IMR-90 (cell line): ENCODE measurements around the gene FBLN1. TPM values are rescaled to one million over a fixed set of nuclear protein-coding genes. Genes with fewer than 3 reads are reported as not detected.

ENCODE experiments used
- ATAC-seq: fragments of 200-7000 bp; cut with Tn5 transposase; 2 replicates; pipeline ENCODE4 v1.9.1; 2020; ENCODE audit warnings: low read depth, mild to moderate bottlenecking, moderate library complexity
- BruUV-seq: library from RNA; stranded (reverse); fragments of 400-500 nt; replicated peaks from 2 replicates; lab custom pipeline; 2021; lab: Mats Ljungman, UMichigan
- CTCF ChIA-PET: fragments of 300-600 bp; formaldehyde crosslinking; extraction: SDS; loops from one replicate; lab custom pipeline; 2021; ENCODE audit warnings: antibody characterized with exemption; lab: Yijun Ruan, JAX
- POLR2A ChIA-PET: fragments of 300-600 bp; sonication (Branson Sonifier 250); formaldehyde crosslinking; loops from one replicate; lab custom pipeline; 2022; ENCODE audit warnings: antibody characterized with exemption; ENCODE audit not compliant: unreplicated experiment; lab: Charles Lee
- DNase-seq: peaks from one replicate; pipeline ENCODE4 v3.0.0; 2013
- H2AFZ ChIP-seq: replicated peaks from 2 replicates; pipeline ENCODE3; 2013; ENCODE audit warnings: low read length, mild to moderate bottlenecking; ENCODE audit not compliant: poor library complexity
- H2AK5ac ChIP-seq: 2 replicates; pipeline ENCODE4 v1.6.1; 2013; ENCODE audit warnings: low read depth, low read length, inconsistent platforms
- H2AK9ac ChIP-seq: replicated peaks from 2 replicates; pipeline ENCODE3; 2013; ENCODE audit warnings: mild to moderate bottlenecking, low read depth, low read length, moderate library complexity; ENCODE audit not compliant: poor library complexity
- H2BK120ac ChIP-seq: 2 replicates; pipeline ENCODE4 v1.6.1; 2013; ENCODE audit warnings: low read depth, low read length, inconsistent platforms
- H2BK15ac ChIP-seq: 3 replicates; pipeline ENCODE4 v1.6.1; 2013; ENCODE audit warnings: low read depth, low read length, inconsistent platforms
- H2BK20ac ChIP-seq: 2 replicates; pipeline ENCODE4 v1.6.1; 2013; ENCODE audit warnings: low read depth, mild to moderate bottlenecking, inconsistent platforms, low read length, moderate library complexity
- H2BK5ac ChIP-seq: 2 replicates; pipeline ENCODE4 v1.6.1; 2013; ENCODE audit warnings: mild to moderate bottlenecking, low read depth, low read length, inconsistent platforms; ENCODE audit not compliant: poor library complexity, severe bottlenecking
- H3K14ac ChIP-seq: replicated peaks from 2 replicates; pipeline ENCODE4 v1.6.1; 2013; ENCODE audit warnings: low read depth, low read length, inconsistent platforms
- H3K18ac ChIP-seq: 2 replicates; pipeline ENCODE4 v1.6.1; 2013; ENCODE audit warnings: low read depth, low read length, control low read depth
- H3K23ac ChIP-seq: 2 replicates; pipeline ENCODE4 v1.6.1; 2013; ENCODE audit warnings: low read depth, low read length, inconsistent platforms
- H3K27ac ChIP-seq: 2 replicates; pipeline ENCODE4 v1.5.1; 2013; ENCODE audit warnings: mild to moderate bottlenecking, control low read depth, low read length; ENCODE audit not compliant: insufficient read depth
- H3K27me3 ChIP-seq: 2 replicates; pipeline ENCODE4 v1.6.1; 2013; ENCODE audit warnings: low read length; ENCODE audit not compliant: control insufficient read depth, insufficient read depth
- H3K36me3 ChIP-seq: 2 replicates; pipeline ENCODE4 v1.6.1; 2013; ENCODE audit warnings: low read length, mixed read lengths; ENCODE audit not compliant: control insufficient read depth, insufficient read depth
- H3K4ac ChIP-seq: 2 replicates; pipeline ENCODE4 v1.6.1; 2013; ENCODE audit warnings: low read depth, low read length, inconsistent platforms
- H3K4me1 ChIP-seq: 2 replicates; pipeline ENCODE4 v1.6.1; 2013; ENCODE audit warnings: low read length, mixed read lengths; ENCODE audit not compliant: control insufficient read depth, insufficient read depth
- H3K4me2 ChIP-seq: 2 replicates; pipeline ENCODE4 v1.6.1; 2013; ENCODE audit warnings: low read depth, mild to moderate bottlenecking, control low read depth, low read length, moderate library complexity
- H3K4me3 ChIP-seq: 2 replicates; pipeline ENCODE4 v1.5.1; 2013; ENCODE audit warnings: low read depth, mild to moderate bottlenecking, control low read depth, low read length, moderate library complexity; ENCODE audit not compliant: insufficient read depth
- H3K56ac ChIP-seq: 2 replicates; pipeline ENCODE4 v1.6.1; 2013; ENCODE audit warnings: low read length, inconsistent platforms; ENCODE audit not compliant: insufficient read depth; ENCODE audit errors: extremely low read depth
- H3K79me1 ChIP-seq, 2 experiments: 2 replicates each; pipeline ENCODE4 v1.6.1; 2013; ENCODE audit warnings: low read length in 2 of 2, inconsistent platforms in 1 of 2, low read depth in 1 of 2
- H3K9ac ChIP-seq: 2 replicates; pipeline ENCODE4 v1.6.1; 2013; ENCODE audit warnings: low read depth, low read length, control low read depth
- H3K9me1 ChIP-seq: 2 replicates; pipeline ENCODE4 v1.6.1; 2013; ENCODE audit warnings: low read length, inconsistent platforms; ENCODE audit not compliant: insufficient read depth
- H3K9me3 ChIP-seq: 2 replicates; pipeline ENCODE4 v1.6.1; 2013; ENCODE audit warnings: low read length; ENCODE audit not compliant: control insufficient read depth, insufficient read depth
- H4K20me1 ChIP-seq: 2 replicates; pipeline ENCODE4 v1.6.1; 2013; ENCODE audit warnings: low read length, inconsistent platforms; ENCODE audit not compliant: insufficient read depth
- H4K5ac ChIP-seq: 2 replicates; pipeline ENCODE4 v1.6.1; 2013; ENCODE audit warnings: mild to moderate bottlenecking, low read depth, low read length, control low read depth
- H4K8ac ChIP-seq, 2 experiments: 2 replicates each; pipeline ENCODE4 v1.6.1; 2013; ENCODE audit warnings: low read depth in 2 of 2, low read length in 2 of 2, control low read depth in 1 of 2, inconsistent platforms in 1 of 2
- H4K91ac ChIP-seq: 2 replicates; pipeline ENCODE4 v1.6.1; 2013; ENCODE audit warnings: low read depth, low read length, inconsistent platforms; ENCODE audit not compliant: insufficient read depth
- WGBS, 2 experiments: methylation state at CpG; one replicate each; pipeline versions ENCODE4 v1.1.5 to v1.1.7; 2013; ENCODE audit warnings: missing lambda C conversion rate in 2 of 2; ENCODE audit not compliant: insufficient read length in 1 of 2; ENCODE audit errors: extremely low coverage in 2 of 2; 5-methylcytosine and 5-hydroxymethylcytosine counted together
- dilution Hi-C: fragments of 300-500 bp; cut with HindIII; formaldehyde crosslinking; loops from one replicate; pipeline ENCODE4 v1.14.3; 2018; ENCODE audit warnings: low sequenced_read_pairs; ENCODE audit not compliant: unreplicated experiment
- in situ Hi-C: fragments of 300-500 bp; cut with MboI; formaldehyde crosslinking; loops from 3 replicates; pipeline ENCODE4 v1.14.3; 2019; ENCODE audit warnings: low sequenced_read_pairs, inconsistent platforms, mixed read lengths
- intact Hi-C: fragments of 100-400 bp; cut with micrococcal nuclease; formaldehyde crosslinking; loops from 2 replicates; pipeline ENCODE4 v1.10.0; 2022
- polyA plus RNA-seq, 3 experiments: library from polyadenylated mRNA; depleted of rRNA; stranded (reverse); fragments of >200 nt; gene quantifications; 2 replicates each; pipeline ENCODE4 v1.2.3, GENCODE V29; 2012; ENCODE audit warnings: low replicate concordance in 1 of 3
- total RNA-seq: library from RNA; depleted of rRNA; stranded (reverse); fragments of >200 nt; gene quantifications from 2 replicates; pipeline ENCODE4 v1.2.3, GENCODE V29; 2012
- TF ChIP-seq, protein P1 (sequence below): fragments of 150-350 bp; IDR thresholded peaks from 2 replicates; pipeline ENCODE4 v1.6.1; 2016; ENCODE audit warnings: low read depth, mild to moderate bottlenecking, low read length, moderate library complexity, borderline replicate concordance

Gene FBLN1
- total and polyA plus RNA-seq, 2 of the 4 experiments (the other 2 are of a cell fraction), result 11.3 to 87.9 TPM

DNA sequence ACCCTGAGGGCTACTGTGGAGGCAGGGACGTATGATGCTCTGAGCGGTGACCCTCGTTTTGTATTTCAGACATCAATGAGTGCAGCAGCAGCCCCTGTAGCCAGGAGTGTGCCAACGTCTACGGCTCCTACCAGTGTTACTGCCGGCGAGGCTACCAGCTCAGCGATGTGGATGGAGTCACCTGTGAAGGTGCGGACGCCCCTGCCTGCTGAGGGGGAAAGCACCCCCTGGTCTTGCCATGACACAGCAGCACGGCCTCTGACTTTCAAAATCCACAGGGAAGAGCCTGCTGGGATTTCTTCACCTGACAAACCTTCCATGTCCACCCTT, 44.3 kb downstream of the FBLN1 start:
- H2BK20ac ChIP-seq, result no peak overlapping the region
- intact Hi-C loops (no loop called here), dilution Hi-C loops (no loop called here), in situ Hi-C loops (no loop called here)
- H3K4me2 ChIP-seq, result no peak overlapping the region
- H3K9me1 ChIP-seq, result peaks cover 29% of the 10 kb centered on the region
- H2BK5ac ChIP-seq, result no peak overlapping the region
- WGBS, 2 experiments, result 98% methylated on average over 7 of the region's 11 CpGs; no CpG with 5 or more reads in 1 of the 2 experiments
- CTCF ChIA-PET, result no interaction called here
- ATAC-seq (no peak), DNase-seq (no peak)
- H4K20me1 ChIP-seq, result no peaks in the 10 kb centered on the region
- H3K23ac ChIP-seq, result no peak overlapping the region
- H2AK9ac ChIP-seq, result no peak overlapping the region
- H2AK5ac ChIP-seq, result no peak overlapping the region
- no peak overlapping the region for H3K18ac ChIP-seq
- no peaks in the 10 kb centered on the region for H3K27me3 ChIP-seq
- no peak overlapping the region for H2BK15ac ChIP-seq
- no peaks in the 10 kb centered on the region for H3K9me3 ChIP-seq
- no peak overlapping the region for H3K4me3 ChIP-seq
- peaks cover 0 to 21% of the 10 kb centered on the region in 2 experiments; a peak in 2 of 4 replicates for H3K79me1 ChIP-seq
- no peak overlapping the region for H3K4ac ChIP-seq
- no peak overlapping the region for H4K8ac ChIP-seq
- no peak overlapping the region for H3K14ac ChIP-seq
- POLR2A ChIA-PET, result no interaction called here
- H2AFZ ChIP-seq, result no peak overlapping the region
- no peak overlapping the region for H3K9ac ChIP-seq
- no peak overlapping the region for H3K27ac ChIP-seq
- no peak overlapping the region for H3K56ac ChIP-seq
- no peak overlapping the region for H4K91ac ChIP-seq
- peaks cover 34% of the 10 kb centered on the region for H3K4me1 ChIP-seq
- peaks cover 84% of the 10 kb centered on the region for H3K36me3 ChIP-seq
- TF ChIP-seq, protein P1, sequence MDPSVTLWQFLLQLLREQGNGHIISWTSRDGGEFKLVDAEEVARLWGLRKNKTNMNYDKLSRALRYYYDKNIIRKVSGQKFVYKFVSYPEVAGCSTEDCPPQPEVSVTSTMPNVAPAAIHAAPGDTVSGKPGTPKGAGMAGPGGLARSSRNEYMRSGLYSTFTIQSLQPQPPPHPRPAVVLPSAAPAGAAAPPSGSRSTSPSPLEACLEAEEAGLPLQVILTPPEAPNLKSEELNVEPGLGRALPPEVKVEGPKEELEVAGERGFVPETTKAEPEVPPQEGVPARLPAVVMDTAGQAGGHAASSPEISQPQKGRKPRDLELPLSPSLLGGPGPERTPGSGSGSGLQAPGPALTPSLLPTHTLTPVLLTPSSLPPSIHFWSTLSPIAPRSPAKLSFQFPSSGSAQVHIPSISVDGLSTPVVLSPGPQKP, result no peak
- H4K5ac ChIP-seq, result no peak overlapping the region
- no TSS peak for BruUV-seq
- no peak overlapping the region for H2BK120ac ChIP-seq
